Measurements from ENCODE around the gene SLC5A6. TPM values are rescaled to one million over a fixed set of nuclear protein-coding genes. Genes with fewer than 3 reads are reported as not detected.

Gene SLC5A6
- total and polyA plus RNA-seq, 8 donors, result 5.7 to 71.0 (median 21.4) TPM

DNA sequence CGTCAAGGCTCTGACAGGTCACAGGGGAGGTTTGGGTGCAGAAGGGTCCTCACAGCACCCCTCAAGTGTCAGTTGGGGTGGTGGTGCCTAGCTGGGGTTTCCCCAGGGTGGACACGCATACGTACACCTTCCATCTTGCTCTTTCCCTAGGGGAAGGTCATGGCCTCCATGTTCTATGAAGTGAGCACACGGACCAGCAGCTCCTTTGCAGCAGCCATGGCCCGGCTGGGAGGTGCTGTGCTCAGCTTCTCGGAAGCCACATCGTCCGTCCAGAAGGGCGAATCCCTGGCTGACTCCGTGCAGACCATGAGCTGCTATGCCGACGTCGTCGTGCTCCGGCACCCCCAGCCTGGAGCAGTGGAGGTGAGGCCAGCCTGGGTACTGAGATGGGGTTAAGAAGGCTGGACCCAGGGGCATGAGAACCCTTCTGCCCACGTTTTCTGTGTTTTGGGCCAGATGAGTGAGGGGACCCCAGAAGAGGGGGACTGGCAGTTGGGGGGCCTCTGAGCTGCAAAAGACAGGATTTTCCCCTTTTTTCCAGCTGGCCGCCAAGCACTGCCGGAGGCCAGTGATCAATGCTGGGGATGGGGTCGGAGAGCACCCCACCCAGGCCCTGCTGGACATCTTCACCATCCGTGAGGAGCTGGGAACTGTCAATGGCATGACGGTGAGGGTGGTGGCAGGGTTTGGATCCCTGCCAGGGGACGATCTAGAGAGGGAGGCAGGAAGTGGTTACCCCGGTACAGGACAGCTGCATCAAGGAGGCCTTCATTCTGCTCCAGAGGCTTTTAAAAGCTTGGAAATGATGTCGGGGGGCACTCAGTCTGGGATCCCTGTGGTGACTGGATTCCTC lies 29.9 kb upstream of the SLC5A6 start:
- Histone ChIP-seq H3K36me3 (peaks cover 71 to 82% (median 77%) of the 10 kb centered on the region in 4 donors), H3K4me3 (no peak overlapping the region), H3K27me3 (no peaks in the 10 kb centered on the region), H3K9me3 (no peaks in the 10 kb centered on the region), H3K27ac (no peak overlapping the region), H3K4me1 (no peaks in the 10 kb centered on the region)
- 81 to 88% (median 87%) methylated on average over 22 to 24 of the region's 24 CpGs for WGBS, 5 donors
- no peak for TF ChIP-seq POLR2A (IDR thresholded peaks at IDR 0.05)
- no peak for TF ChIP-seq POLR2AphosphoS5 (IDR thresholded peaks at IDR 0.05)
- TF ChIP-seq, protein P1, sequence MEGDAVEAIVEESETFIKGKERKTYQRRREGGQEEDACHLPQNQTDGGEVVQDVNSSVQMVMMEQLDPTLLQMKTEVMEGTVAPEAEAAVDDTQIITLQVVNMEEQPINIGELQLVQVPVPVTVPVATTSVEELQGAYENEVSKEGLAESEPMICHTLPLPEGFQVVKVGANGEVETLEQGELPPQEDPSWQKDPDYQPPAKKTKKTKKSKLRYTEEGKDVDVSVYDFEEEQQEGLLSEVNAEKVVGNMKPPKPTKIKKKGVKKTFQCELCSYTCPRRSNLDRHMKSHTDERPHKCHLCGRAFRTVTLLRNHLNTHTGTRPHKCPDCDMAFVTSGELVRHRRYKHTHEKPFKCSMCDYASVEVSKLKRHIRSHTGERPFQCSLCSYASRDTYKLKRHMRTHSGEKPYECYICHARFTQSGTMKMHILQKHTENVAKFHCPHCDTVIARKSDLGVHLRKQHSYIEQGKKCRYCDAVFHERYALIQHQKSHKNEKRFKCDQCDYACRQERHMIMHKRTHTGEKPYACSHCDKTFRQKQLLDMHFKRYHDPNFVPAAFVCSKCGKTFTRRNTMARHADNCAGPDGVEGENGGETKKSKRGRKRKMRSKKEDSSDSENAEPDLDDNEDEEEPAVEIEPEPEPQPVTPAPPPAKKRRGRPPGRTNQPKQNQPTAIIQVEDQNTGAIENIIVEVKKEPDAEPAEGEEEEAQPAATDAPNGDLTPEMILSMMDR (IDR thresholded peaks at IDR 0.05), result no peak
- no peak for TF ChIP-seq EP300 (IDR thresholded peaks at IDR 0.05)
- intact Hi-C loops (cut with DNase I; ENCODE audit: low total_unique reads), result no loop called here
- DNase-seq, result no peak

- TF ChIP-seq EP300 (IDR thresholded peaks at IDR 0.05) (no peak), POLR2A (IDR thresholded peaks at IDR 0.05) (no peak), POLR2AphosphoS5 (IDR thresholded peaks at IDR 0.05) (no peak)
- TF ChIP-seq, protein P1 (IDR thresholded peaks at IDR 0.05), result no peak
- H3K27ac ChIP-seq, result no peak overlapping the region
- no peaks in the 10 kb centered on the region for H3K9me3 ChIP-seq
- WGBS, 5 donors, result 89 to 93% (median 91%) methylated on average over 9 of the region's 9 CpGs
- intact Hi-C loops (cut with DNase I; ENCODE audit: low total_unique reads), result no loop called here
- peaks cover 85 to 98% (median 93%) of the 10 kb centered on the region in 4 donors for H3K36me3 ChIP-seq
- no peak for DNase-seq
- H3K27me3 ChIP-seq, result no peaks in the 10 kb centered on the region
- no peaks in the 10 kb centered on the region for H3K4me1 ChIP-seq
- H3K4me3 ChIP-seq, result no peak overlapping the region
These were observed 28.3 kb upstream of the SLC5A6 start for GRCh38 chr2:27240406-27240805.

DNA sequence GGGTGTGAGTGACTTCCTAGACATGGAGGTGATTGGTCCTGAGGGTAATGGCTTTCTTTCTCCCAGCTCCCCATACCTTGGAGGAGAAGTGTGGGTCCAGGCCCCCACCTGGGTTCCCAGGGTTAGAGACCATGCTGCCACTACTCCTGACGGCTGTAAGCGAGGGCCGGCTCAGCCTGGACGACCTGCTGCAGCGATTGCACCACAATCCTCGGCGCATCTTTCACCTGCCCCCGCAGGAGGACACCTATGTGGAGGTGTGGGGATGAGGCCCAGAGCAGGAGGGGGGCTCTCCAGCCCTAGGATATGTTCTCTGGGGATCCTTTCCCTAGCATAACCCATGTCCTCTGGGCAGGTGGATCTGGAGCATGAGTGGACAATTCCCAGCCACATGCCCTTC lies 26.9 kb upstream of the SLC5A6 start:
- Histone ChIP-seq H3K36me3 (peaks cover 95 to 100% (median 100%) of the 10 kb centered on the region in 4 donors), H3K4me1 (no peaks in the 10 kb centered on the region), H3K27ac (no peak overlapping the region), H3K4me3 (no peak overlapping the region), H3K27me3 (no peaks in the 10 kb centered on the region), H3K9me3 (no peaks in the 10 kb centered on the region)
- TF ChIP-seq, protein P1 (IDR thresholded peaks at IDR 0.05), result no peak
- TF ChIP-seq POLR2A (IDR thresholded peaks at IDR 0.05), result no peak
- TF ChIP-seq POLR2AphosphoS5 (IDR thresholded peaks at IDR 0.05), result no peak
- no peak for TF ChIP-seq EP300 (IDR thresholded peaks at IDR 0.05)
- DNase-seq, result no peak
- WGBS, 5 donors, result 92 to 98% (median 96%) methylated on average over 8 of the region's 8 CpGs
- intact Hi-C loops (cut with DNase I; ENCODE audit: low total_unique reads), result no loop called here

DNA sequence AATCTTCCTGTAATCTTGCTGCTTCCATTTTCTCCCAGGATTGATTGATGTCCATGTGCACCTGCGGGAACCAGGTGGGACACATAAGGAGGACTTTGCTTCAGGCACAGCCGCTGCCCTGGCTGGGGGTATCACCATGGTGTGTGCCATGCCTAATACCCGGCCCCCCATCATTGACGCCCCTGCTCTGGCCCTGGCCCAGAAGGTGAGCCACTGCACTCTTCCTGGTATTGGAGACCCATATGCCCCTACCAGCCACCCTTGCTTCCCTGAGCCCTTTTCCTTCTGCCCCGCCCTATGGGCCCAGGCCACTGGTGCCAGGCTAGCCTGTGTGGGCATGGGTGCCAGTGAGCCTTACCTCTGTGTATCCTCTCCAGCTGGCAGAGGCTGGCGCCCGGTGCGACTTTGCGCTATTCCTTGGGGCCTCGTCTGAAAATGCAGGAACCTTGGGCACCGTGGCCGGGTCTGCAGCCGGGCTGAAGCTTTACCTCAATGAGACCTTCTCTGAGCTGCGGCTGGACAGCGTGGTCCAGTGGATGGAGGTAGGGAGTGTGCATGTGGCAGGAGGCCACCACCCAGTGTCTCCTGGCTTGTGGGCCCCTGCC lies 25.4 kb upstream of the SLC5A6 start:
- H3K36me3 ChIP-seq, result peaks cover 97 to 100% (median 100%) of the 10 kb centered on the region in 4 donors
- 93 to 97% (median 96%) methylated on average over 8 to 15 of the region's 15 CpGs for WGBS, 5 donors
- DNase-seq, result no peak
- no peaks in the 10 kb centered on the region for H3K27me3 ChIP-seq
- intact Hi-C loops (cut with DNase I; ENCODE audit: low total_unique reads), result no loop called here
- TF ChIP-seq POLR2A (IDR thresholded peaks at IDR 0.05) (no peak), EP300 (IDR thresholded peaks at IDR 0.05) (no peak), POLR2AphosphoS5 (IDR thresholded peaks at IDR 0.05) (no peak)
- TF ChIP-seq, protein P1 (IDR thresholded peaks at IDR 0.05), result no peak
- H3K4me1 ChIP-seq, result no peaks in the 10 kb centered on the region
- no peak overlapping the region for H3K27ac ChIP-seq
- H3K9me3 ChIP-seq, result no peaks in the 10 kb centered on the region
- H3K4me3 ChIP-seq, result no peak overlapping the region

Measured in stomach (tissue), 9 donors.